ENCODE measurements around the gene ADARB2.

ADARB2 gene

DNA sequence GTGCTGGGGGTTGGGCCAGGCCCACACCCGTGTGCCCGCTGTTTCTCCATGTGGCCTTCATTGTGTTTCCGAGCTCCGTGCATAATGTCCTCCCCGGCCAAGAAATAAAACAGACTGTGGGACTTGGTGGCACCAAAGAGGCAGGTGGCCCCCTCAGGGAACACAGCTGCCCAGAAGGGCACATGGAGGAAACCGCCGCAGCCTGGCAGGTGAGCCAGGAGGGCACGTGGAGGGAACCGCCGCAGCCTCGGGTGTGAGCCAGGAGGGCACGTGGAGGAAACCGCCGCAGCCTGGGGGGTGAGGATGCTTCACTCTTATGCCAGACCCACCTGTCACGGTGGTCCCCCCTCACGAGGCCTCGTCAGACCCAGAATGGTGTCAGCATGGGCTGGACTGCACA is 392.5 kb downstream of the ADARB2 start:
- CTCF ChIA-PET: no interaction called here

GRCh38 chr10:1344408-1344807 is 392.9 kb downstream of the ADARB2 start:
- POLR2A ChIA-PET: no interaction called here

More for the DNA sequence above, 392.5 kb downstream of the ADARB2 start:
- no peaks in the 10 kb centered on the region for H3K9me3 ChIP-seq (ENCODE audit: control insufficient read depth, insufficient read depth, low read depth, low read length)
- no peak overlapping the region for H3K4me3 ChIP-seq (ENCODE audit: low read depth, low read length)
- POLR2A ChIA-PET: no interaction called here
- H3K36me3 ChIP-seq (ENCODE audit: control insufficient read depth in 2 of 2, insufficient read depth in 1 of 2, low read length in 2 of 2): no peaks in the 10 kb centered on the region
- no peak overlapping the region for H3K27ac ChIP-seq (ENCODE audit: extremely low read depth, low read depth, low read length)
- TF ChIP-seq ZNF148 (tag by site-specific recombination; IDR thresholded peaks at IDR 0.05; ENCODE audit: borderline replicate concordance): no peak
- TF ChIP-seq, protein P1, sequence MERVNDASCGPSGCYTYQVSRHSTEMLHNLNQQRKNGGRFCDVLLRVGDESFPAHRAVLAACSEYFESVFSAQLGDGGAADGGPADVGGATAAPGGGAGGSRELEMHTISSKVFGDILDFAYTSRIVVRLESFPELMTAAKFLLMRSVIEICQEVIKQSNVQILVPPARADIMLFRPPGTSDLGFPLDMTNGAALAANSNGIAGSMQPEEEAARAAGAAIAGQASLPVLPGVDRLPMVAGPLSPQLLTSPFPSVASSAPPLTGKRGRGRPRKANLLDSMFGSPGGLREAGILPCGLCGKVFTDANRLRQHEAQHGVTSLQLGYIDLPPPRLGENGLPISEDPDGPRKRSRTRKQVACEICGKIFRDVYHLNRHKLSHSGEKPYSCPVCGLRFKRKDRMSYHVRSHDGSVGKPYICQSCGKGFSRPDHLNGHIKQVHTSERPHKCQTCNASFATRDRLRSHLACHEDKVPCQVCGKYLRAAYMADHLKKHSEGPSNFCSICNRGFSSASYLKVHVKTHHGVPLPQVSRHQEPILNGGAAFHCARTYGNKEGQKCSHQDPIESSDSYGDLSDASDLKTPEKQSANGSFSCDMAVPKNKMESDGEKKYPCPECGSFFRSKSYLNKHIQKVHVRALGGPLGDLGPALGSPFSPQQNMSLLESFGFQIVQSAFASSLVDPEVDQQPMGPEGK (tag by site-specific recombination; IDR thresholded peaks at IDR 0.05): no peak
- no peak for TF ChIP-seq ZNF48 (tag by site-specific recombination; IDR thresholded peaks at IDR 0.05)
- TF ChIP-seq ZNF670 (tag by site-specific recombination; IDR thresholded peaks at IDR 0.05; ENCODE audit: low read depth): no peak
- no peak for TF ChIP-seq ZNF133 (tag by site-specific recombination; IDR thresholded peaks at IDR 0.05)
- TF ChIP-seq ZNF677 (tag by site-specific recombination; IDR thresholded peaks at IDR 0.05): no peak
- TF ChIP-seq ZNF76 (tag by site-specific recombination; IDR thresholded peaks at IDR 0.05; ENCODE audit: borderline replicate concordance, low read depth): no peak
- no peak for TF ChIP-seq ZNF621 (tag by site-specific recombination; IDR thresholded peaks at IDR 0.05)
- TF ChIP-seq ZBTB48 (tag by site-specific recombination; IDR thresholded peaks at IDR 0.05): no peak
- no peak for TF ChIP-seq ZNF311 (tag by site-specific recombination; IDR thresholded peaks at IDR 0.05; ENCODE audit: borderline replicate concordance)
- no peak for TF ChIP-seq ZNF792 (tag by site-specific recombination; IDR thresholded peaks at IDR 0.05)
- TF ChIP-seq, protein P2, sequence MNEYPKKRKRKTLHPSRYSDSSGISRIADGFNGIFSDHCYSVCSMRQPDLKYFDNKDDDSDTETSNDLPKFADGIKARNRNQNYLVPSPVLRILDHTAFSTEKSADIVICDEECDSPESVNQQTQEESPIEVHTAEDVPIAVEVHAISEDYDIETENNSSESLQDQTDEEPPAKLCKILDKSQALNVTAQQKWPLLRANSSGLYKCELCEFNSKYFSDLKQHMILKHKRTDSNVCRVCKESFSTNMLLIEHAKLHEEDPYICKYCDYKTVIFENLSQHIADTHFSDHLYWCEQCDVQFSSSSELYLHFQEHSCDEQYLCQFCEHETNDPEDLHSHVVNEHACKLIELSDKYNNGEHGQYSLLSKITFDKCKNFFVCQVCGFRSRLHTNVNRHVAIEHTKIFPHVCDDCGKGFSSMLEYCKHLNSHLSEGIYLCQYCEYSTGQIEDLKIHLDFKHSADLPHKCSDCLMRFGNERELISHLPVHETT (tag by site-specific recombination; IDR thresholded peaks at IDR 0.05): no peak
- H3K4me1 ChIP-seq (ENCODE audit: control insufficient read depth, insufficient read depth, low read length): no peaks in the 10 kb centered on the region

More at GRCh38 chr10:1344408-1344807, 392.9 kb downstream of the ADARB2 start:
- TF ChIP-seq ZBTB20 (tag by site-specific recombination; IDR thresholded peaks at IDR 0.05): no peak
- no peak for TF ChIP-seq ZNF37A (tag by site-specific recombination; IDR thresholded peaks at IDR 0.05)
- TF ChIP-seq ZNF223 (tag by site-specific recombination; IDR thresholded peaks at IDR 0.05): no peak
- TF ChIP-seq ZNF211 (tag by site-specific recombination; IDR thresholded peaks at IDR 0.05; ENCODE audit: low read depth): no peak
- no peak for TF ChIP-seq ZNF701 (tag by site-specific recombination; IDR thresholded peaks at IDR 0.05)
- TF ChIP-seq, protein P3, sequence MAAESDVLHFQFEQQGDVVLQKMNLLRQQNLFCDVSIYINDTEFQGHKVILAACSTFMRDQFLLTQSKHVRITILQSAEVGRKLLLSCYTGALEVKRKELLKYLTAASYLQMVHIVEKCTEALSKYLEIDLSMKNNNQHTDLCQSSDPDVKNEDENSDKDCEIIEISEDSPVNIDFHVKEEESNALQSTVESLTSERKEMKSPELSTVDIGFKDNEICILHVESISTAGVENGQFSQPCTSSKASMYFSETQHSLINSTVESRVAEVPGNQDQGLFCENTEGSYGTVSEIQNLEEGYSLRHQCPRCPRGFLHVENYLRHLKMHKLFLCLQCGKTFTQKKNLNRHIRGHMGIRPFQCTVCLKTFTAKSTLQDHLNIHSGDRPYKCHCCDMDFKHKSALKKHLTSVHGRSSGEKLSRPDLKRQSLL (tag by site-specific recombination; IDR thresholded peaks at IDR 0.05): no peak
- TF ChIP-seq GFI1B (tag by site-specific recombination; IDR thresholded peaks at IDR 0.05): no peak
- no peak for TF ChIP-seq CTCF (tag by site-specific recombination; IDR thresholded peaks at IDR 0.05)
- CTCF ChIA-PET: no interaction called here
- H3K4me1 ChIP-seq (ENCODE audit: control insufficient read depth, insufficient read depth, low read length): no peaks in the 10 kb centered on the region
- no peak overlapping the region for H3K4me3 ChIP-seq (ENCODE audit: low read depth, low read length)
- H3K9me3 ChIP-seq (ENCODE audit: control insufficient read depth, insufficient read depth, low read depth, low read length): no peaks in the 10 kb centered on the region
- no peak overlapping the region for H3K27ac ChIP-seq (ENCODE audit: extremely low read depth, low read depth, low read length)
- H3K36me3 ChIP-seq (ENCODE audit: control insufficient read depth in 2 of 2, insufficient read depth in 1 of 2, low read length in 2 of 2): no peaks in the 10 kb centered on the region
